Bronchial epithelial cell (primary cell): ENCODE measurements around the gene HOXD8. TPM values are rescaled to one million over a fixed set of nuclear protein-coding genes. Genes with fewer than 3 reads are reported as not detected.

Source experiments
- DNase-seq: peaks from one replicate; pipeline ENCODE4 v3.0.0-alpha.2; 2010; ENCODE audit warnings: low read depth
- FAIRE-seq: peaks from 2 replicates; lab custom pipeline; 2011; peaks lifted over from hg19 to GRCh38; lab: Jason Lieb, UNC
- H3K27me3 ChIP-seq: 2 replicates; pipeline ENCODE4 v1.5.1; 2011; ENCODE audit warnings: low read length; ENCODE audit not compliant: control insufficient read depth, insufficient read depth
- H3K36me3 ChIP-seq: 2 replicates; pipeline ENCODE4 v1.5.1; 2011; ENCODE audit warnings: low read length; ENCODE audit not compliant: control insufficient read depth, insufficient read depth
- H3K4me3 ChIP-seq: 2 replicates; pipeline ENCODE4 v1.5.1; 2011; ENCODE audit warnings: mild to moderate bottlenecking, low read depth, low read length, control low read depth
- total RNA-seq: library from RNA; depleted of rRNA; stranded (reverse); fragments of >200 nt; gene quantifications from 2 replicates; pipeline ENCODE4 v1.2.1, GENCODE V29; 2014
- TF ChIP-seq, protein P1 (sequence below): IDR thresholded peaks from 2 replicates; pipeline ENCODE4 v1.5.1; 2011; ENCODE audit warnings: mild to moderate bottlenecking, moderate library complexity, low read length, control low read depth, inconsistent platforms; ENCODE audit not compliant: insufficient read depth, severe bottlenecking

The HOXD8 gene
- total RNA-seq, 1 donor from 2014 or later = not detected

DNA sequence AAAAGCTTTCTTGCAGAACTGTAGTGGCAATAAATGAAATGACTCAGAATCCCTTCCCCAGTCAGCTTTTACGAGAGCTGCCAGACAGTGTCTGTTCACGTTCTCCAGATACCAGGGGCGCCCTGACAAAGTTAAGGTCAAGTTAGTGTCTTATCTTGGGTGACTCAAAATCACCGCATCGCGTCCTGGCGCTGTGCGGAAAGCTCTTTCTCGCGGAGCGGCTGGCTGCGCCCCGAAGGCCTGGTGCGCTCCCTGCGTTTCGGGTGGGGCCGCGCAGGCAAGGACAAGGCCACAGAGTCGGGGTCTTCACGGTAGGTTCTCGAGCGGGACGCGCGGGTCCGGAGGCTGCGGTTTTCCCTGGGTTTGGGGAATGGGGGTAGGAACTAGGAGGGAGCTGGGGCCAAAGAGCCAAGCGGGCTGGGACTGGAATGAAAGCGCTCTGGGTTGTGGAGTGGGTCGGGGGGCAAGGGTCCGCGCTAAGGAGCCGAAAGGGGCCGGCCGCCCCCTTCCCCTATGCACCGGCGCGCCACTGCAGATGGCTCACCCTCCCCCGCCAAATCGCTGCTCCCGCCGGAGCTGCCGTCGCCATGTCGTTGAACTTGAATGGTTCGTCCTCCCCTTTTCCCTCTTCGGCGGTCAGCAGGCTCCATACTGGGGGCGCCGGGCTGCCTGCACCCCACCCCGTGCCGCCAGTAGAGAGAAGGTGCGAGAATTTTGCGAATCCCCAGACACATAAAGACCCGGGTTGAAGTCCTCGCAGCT, 25.0 kb upstream of the HOXD8 start:
- no peaks in the 10 kb centered on the region for H3K36me3 ChIP-seq
- no peak overlapping the region for H3K4me3 ChIP-seq
- no peak for DNase-seq
- peaks cover 76% of the 10 kb centered on the region for H3K27me3 ChIP-seq
- TF ChIP-seq, protein P1, sequence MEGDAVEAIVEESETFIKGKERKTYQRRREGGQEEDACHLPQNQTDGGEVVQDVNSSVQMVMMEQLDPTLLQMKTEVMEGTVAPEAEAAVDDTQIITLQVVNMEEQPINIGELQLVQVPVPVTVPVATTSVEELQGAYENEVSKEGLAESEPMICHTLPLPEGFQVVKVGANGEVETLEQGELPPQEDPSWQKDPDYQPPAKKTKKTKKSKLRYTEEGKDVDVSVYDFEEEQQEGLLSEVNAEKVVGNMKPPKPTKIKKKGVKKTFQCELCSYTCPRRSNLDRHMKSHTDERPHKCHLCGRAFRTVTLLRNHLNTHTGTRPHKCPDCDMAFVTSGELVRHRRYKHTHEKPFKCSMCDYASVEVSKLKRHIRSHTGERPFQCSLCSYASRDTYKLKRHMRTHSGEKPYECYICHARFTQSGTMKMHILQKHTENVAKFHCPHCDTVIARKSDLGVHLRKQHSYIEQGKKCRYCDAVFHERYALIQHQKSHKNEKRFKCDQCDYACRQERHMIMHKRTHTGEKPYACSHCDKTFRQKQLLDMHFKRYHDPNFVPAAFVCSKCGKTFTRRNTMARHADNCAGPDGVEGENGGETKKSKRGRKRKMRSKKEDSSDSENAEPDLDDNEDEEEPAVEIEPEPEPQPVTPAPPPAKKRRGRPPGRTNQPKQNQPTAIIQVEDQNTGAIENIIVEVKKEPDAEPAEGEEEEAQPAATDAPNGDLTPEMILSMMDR = no peak
- no peak for FAIRE-seq

DNA sequence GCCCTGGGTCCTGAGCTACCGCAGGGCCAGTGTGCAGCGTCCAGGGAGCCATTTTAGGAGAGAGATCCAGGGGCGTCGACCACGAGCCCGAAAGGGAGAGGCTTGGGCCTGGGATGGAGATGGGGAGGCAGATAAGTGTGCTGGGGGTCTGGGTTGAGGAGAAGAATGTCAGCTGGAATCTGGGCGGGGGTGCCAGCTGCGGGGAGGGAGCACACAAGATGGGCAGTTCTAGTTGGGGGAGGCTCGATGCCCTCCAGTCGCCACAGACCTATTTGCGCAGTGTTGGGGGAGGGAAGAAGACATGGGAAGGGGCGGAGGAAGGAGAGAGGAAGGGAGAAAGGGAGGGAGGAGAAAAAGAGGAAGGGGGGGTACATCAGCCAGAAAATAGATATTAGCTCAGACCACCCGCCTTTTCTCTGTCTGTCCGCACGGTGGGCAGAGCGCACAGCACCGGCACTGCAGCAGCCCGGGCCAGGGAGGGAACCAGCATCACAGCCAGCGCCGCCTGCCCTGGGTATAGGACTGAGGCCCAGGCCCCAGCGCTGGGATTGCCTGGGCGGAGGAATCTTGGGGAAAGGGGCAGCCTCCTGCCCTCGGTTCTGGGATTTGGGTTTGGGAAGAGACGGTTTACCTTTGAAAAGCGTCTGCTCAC, 24.3 kb upstream of the HOXD8 start:
- no peak for FAIRE-seq
- Histone ChIP-seq H3K36me3 (no peaks in the 10 kb centered on the region), H3K27me3 (peaks cover 76% of the 10 kb centered on the region), H3K4me3 (no peak overlapping the region)
- DNase-seq = no peak
- TF ChIP-seq, protein P1 = no peak

DNA sequence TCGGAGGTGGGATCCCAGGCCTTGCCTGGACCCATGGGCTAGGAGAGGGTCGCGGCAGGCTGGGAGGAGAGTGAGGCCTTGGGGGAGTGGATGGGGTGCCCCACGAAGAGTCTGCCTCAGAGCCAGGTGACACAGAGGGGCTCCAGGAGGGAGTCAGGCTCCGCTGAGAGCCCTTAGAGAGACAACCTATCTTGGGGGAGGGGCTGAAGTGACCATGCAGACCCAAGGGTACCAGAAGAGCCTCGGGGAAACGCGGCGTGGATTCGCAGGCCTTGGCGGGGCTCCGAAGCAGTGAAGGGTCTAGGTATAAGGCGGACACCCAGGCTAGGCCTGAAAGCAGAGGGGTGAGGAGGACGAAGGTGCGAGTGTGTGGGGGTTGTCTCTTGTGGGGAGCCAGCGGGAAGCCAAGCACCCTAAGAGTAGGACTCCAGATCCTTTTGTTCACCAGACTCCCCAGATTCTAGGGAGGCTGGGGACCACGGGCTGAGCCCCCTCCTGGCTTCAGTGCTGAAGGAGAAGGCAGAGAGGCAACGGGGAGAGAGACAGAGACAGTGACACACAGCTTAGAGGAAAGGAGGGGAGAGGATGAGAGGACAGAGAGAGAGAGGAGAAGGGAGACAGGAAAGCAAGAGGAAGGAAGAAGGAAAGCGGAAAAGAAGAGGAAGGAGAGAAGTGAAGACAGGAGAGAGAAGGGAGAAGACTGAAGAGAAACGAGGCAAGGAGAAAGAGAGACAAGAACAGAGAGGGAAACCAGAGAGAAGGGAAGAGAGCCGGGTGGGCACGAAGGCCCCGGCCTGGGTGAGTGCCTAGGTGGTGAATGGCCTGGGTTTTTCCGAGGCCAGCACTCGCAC, 23.6 kb upstream of the HOXD8 start:
- TF ChIP-seq, protein P1 = no peak
- Histone ChIP-seq H3K4me3 (no peak overlapping the region), H3K36me3 (no peaks in the 10 kb centered on the region)

DNA sequence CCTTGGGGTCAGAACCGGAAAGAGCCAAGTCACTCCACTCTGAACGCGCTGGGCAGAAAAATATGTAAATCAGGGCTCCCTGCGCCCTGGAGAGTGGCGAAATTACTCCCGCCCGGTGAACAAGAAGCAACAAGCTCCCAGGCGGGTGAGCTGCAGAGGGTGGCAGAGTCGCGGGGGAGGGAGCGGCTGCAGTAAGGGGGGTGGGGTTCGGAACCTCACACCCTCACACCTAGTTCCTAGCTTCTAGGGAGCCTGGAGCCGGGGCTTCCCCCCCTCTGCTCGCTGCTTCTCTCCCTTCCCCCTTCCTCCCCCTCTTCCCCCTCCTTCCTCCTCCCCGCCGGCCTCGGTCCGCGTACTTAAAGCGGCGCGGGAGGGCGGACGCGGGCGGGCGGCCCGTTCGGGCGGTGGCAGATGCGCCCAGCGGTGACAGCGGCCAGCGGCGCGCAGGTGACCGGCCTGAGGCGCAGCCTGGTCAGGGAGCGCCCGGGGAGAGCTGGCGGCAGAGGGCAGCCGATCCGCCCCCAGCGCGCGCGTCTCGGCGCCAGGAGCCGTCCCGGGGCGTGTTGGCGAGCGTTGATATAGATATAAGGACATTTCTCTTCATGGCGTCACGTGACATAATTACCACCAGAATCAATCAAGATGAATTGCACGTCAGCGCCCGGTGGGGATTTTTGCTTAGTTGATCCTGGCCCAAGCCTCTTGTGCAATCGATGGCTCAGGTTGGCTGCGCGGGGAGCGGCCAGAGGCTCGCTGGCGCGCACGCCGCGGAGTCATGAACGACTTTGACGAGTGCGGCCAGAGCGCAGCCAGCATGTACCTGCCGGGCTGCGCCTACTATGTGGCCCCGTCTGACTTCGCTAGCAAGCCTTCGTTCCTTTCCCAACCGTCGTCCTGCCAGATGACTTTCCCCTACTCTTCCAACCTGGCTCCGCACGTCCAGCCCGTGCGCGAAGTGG, 22.6 kb upstream of the HOXD8 start, which contains the start of gene HOXD11:
Gene HOXD11 (plus strand): TSS at position 700 of the 959 bp plus-strand sequence. CDS start 76 bp downstream, at position 776.
- no peaks in the 10 kb centered on the region for H3K36me3 ChIP-seq
- peaks cover 75% of the 10 kb centered on the region for H3K27me3 ChIP-seq
- H3K4me3 ChIP-seq = peak within 1 kb of the TSS; percentile 31
- FAIRE-seq = no peak
- TF ChIP-seq, protein P1 = no peak
- peak; percentile 61 for DNase-seq

More for the DNA sequence above, 23.6 kb upstream of the HOXD8 start:
- DNase-seq (no peak), FAIRE-seq (no peak)
- peaks cover 76% of the 10 kb centered on the region for H3K27me3 ChIP-seq

DNA sequence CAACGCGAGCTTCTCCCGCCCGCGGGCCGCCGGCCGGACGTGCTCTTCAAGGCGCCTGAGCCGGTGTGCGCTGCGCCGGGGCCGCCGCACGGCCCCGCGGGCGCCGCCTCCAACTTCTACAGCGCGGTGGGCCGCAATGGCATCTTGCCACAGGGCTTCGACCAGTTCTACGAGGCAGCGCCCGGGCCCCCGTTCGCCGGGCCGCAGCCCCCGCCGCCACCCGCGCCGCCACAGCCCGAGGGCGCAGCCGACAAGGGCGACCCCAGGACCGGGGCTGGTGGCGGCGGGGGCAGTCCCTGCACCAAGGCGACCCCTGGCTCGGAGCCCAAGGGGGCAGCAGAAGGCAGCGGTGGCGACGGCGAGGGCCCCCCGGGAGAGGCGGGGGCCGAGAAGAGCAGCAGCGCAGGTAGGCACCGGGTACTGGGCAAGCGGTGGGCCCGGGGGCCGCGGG, 21.7 kb upstream of the HOXD8 start:
- no peaks in the 10 kb centered on the region for H3K36me3 ChIP-seq
- no peak overlapping the region for H3K4me3 ChIP-seq
- DNase-seq (no peak), FAIRE-seq (no peak)
- H3K27me3 ChIP-seq = peaks cover 78% of the 10 kb centered on the region
- TF ChIP-seq, protein P1 = no peak
